Stimulated activated naive CD8-positive, alpha-beta T cell treated with anti-CD3 and anti-CD28 coated beads, Interleukin-15, Interleukin-2, amounts not matched to agents 100 U/mL and 50 U/mL, for 24 hours (primary cell): ENCODE measurements around the gene NPC1L1.
"Not testable (repeated sequence)": the region's sequence is repeated elsewhere in the genome, so short reads cannot be mapped to it uniquely, and the experiment has no call there.

Experiments
- ATAC-seq: fragments of 150-1000 bp; cut with Tn5 transposase; one replicate; pipeline ENCODE4 v1.10.0; 2021
- DNase-seq: peaks from one replicate; pipeline ENCODE4 v3.0.0; 2021

Gene NPC1L1

DNA sequence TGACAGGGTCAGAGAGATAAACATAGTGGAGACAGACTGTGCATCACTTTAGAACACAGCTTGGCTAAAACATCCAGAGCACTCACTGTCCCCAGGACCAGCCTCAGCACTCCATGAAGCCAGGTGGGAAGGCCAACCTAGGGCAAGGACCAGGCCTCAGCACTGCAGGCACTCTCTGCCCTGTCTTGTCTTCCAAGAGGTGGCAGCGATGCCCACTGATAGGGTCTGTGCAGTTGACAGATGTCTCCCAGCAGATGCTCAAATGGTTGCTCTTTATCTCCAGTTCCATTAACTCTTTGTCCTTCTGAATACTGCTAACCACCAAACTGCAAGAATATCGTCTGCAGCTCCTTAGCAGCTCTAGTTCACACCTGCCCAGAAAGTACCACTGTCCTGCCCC, 23.5 kb upstream of the NPC1L1 start:
- no peak for ATAC-seq

DNA sequence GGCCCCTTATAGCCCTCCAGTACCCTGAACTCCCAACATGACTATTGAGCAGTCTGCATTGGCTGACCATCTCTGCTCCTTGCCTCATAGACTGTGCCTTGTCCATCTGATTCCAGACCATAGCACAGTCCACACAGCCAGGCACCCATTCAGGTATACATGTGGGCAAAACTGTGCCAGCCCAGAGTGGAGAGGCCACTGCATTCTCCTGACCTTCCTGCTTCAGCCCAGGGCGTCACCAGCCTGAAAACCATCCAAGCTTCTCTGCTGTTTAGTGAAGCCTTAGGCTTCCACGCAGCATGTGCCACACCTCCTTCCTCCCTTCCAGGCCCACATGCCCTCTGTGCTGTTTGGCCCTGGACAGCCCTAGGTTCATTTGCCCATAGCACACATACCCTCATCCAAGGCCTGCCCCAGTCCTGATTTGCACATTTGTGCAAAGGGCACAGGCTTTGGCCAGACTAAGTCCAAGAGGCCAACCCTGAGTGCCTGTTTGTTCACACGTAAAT, 22.1 kb upstream of the NPC1L1 start:
- ATAC-seq (no peak), DNase-seq (no peak)

More for the DNA sequence above, 23.5 kb upstream of the NPC1L1 start:
- DNase-seq: no peak

GRCh38 chr7:44562622-44562962, 21.5 kb upstream of the NPC1L1 start:
- ATAC-seq: not testable (repeated sequence)

GRCh38 chr7:44561962-44562621, 21.0 kb upstream of the NPC1L1 start:
- ATAC-seq (no peak), DNase-seq (no peak)

More at GRCh38 chr7:44562622-44562962, 21.5 kb upstream of the NPC1L1 start:
- not testable (repeated sequence) for DNase-seq

- DNase-seq (no peak), ATAC-seq (no peak)
Observed at GRCh38 chr7:44561481-44561880, 20.4 kb upstream of the NPC1L1 start.

GRCh38 chr7:44559485-44559884, 18.4 kb upstream of the NPC1L1 start:
- ATAC-seq (no peak), DNase-seq (no peak)

- DNase-seq: no peak
- no peak for ATAC-seq
Observed at GRCh38 chr7:44557485-44557884, 16.4 kb upstream of the NPC1L1 start.

GRCh38 chr7:44555350-44555749, 14.2 kb upstream of the NPC1L1 start:
- no peak for DNase-seq
- ATAC-seq: no peak

DNA sequence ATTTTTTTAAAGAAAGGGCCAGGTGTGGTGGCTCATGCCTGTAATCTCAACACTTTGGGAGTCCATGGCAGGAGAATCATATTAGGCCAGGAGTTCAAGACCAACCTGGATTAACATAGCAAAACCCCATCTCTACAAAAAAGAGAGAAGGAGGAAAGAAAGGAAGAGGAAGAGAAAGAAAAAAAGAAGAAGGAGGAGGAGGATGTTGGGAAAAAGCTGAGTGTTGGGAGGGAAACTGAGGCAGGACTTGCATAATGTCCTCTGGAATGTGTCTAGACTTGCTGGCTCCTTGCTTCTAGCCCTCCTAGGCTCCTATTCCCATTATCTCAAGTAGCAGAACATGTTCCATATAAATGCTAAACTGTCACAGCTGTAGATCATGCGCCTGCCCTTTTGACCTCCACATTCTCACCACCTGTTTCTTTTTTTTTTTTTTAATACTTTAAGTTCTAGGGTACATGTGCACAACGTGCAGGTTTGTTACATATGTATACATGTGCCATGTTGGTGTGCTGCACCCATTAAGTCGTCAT, 11.4 kb upstream of the NPC1L1 start:
- not testable (repeated sequence) for DNase-seq, ATAC-seq

- no peak for ATAC-seq
- DNase-seq: no peak
Observed at GRCh38 chr7:44549457-44549856, 8.3 kb upstream of the NPC1L1 start.

DNA sequence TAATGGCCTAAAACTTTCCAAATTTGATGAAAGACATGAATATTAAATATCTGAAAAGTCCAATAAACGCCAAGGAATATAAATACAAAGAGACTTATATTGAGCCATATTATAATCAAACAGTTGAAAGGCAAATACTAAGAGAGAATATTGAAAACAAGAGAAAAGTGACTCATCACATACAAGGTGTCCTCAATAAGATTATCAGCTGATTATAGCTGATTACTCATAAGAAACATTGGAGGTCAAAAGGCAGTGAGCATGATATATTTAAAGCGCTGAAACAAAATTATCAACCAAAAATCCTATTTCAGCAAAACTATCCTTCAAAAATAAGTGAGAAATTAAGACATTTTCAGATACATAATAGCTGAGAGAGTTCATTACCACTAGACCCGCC, 7.8 kb upstream of the NPC1L1 start:
- DNase-seq: no peak
- no peak for ATAC-seq

- no peak for DNase-seq
- no peak for ATAC-seq
Observed at GRCh38 chr7:44547536-44548231, 6.6 kb upstream of the NPC1L1 start.

- peak; percentile 5 for ATAC-seq
- no peak for DNase-seq
Observed at GRCh38 chr7:44541876-44542610, 913 bp upstream of the NPC1L1 start.

- no peak for DNase-seq
Observed at GRCh38 chr7:44540592-44541027, 520 bp downstream of the NPC1L1 start.

GRCh38 chr7:44539669-44540506, 1.2 kb downstream of the NPC1L1 start:
- DNase-seq (no peak), ATAC-seq (no peak)

More at GRCh38 chr7:44540592-44541027, 520 bp downstream of the NPC1L1 start:
- no peak for ATAC-seq

DNA sequence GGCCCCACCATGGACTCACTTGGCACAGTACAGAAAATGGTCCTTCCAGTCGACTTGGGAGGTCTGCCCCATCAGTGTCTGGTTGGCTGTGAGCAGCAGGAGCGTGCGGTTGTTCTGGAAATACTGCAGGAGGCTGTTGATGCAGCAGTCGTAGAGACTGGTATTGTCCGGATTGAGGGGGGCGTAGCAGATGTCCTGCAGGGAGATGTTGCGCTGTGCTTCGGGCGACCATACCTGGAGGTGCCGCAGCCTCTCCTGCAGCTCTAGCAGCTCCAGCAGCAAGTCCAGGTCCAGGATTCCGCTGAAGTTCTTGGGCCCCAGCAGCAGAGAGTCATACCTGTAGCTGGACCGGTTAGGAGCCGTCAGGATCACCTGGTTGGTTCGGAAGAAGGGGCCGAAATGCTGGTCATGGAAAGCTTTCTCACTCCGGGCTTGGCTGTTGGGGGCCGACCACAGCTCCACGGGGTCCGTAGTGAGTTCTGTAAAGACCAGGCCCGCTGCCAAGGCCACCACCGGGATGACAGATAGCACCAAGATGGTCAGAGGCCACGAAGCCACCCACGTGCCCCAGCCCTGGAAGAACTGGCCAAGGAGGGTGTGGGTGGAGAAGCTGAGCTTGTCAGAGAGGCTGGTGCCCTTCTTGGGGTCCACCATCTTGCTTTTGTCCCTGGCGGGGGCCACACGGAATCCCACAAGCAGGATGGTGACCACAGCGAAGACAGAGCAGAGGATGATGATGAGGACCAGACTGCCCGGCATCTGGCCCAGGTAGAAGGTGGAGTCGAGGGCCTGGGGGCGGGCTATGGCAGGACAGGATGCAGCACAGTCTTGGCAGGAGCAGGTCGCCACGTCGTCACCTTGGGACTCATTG, 2.1 kb downstream of the NPC1L1 start:
- no peak for DNase-seq
- ATAC-seq: no peak

DNA sequence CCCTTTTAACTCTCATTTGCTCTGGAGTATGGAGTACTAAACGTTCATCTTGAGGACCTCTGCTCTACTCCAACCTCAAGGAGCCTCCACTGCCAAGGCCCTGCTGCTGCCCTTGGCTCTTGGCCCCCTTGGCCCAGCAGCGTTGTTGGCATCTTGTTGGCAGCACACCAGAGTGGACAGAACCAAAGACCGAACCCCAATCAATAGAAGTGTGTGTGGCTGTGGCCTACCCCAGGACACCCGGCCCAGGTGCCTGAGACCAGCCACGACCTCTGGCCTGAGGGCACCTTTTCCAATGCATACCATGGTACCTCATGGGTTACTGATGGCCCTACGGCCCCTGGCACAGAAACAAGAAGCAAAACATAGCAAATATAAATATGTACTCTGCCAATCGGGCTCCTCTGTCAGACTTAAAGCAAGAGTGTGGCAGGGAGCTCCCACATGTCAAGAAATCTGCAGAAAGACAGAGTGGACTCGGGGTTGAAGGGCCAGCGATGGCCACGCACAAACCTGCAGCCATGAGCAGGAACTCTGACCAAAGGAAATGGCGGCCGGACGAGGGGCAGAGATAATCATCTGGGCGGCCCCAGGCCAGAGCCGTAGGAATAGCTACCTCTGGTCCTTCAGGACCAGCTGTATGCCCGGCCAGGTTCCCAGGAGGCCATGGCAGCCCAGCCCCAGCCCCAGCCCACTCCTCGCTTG, 2.9 kb downstream of the NPC1L1 start:
- no peak for DNase-seq
- ATAC-seq: no peak

GRCh38 chr7:44537442-44537841, 3.7 kb downstream of the NPC1L1 start:
- no peak for DNase-seq
- no peak for ATAC-seq

GRCh38 chr7:44536090-44536489, 5.0 kb downstream of the NPC1L1 start:
- DNase-seq (no peak), ATAC-seq (no peak)
